ENCODE results near the gene FAM20C.

DNA sequence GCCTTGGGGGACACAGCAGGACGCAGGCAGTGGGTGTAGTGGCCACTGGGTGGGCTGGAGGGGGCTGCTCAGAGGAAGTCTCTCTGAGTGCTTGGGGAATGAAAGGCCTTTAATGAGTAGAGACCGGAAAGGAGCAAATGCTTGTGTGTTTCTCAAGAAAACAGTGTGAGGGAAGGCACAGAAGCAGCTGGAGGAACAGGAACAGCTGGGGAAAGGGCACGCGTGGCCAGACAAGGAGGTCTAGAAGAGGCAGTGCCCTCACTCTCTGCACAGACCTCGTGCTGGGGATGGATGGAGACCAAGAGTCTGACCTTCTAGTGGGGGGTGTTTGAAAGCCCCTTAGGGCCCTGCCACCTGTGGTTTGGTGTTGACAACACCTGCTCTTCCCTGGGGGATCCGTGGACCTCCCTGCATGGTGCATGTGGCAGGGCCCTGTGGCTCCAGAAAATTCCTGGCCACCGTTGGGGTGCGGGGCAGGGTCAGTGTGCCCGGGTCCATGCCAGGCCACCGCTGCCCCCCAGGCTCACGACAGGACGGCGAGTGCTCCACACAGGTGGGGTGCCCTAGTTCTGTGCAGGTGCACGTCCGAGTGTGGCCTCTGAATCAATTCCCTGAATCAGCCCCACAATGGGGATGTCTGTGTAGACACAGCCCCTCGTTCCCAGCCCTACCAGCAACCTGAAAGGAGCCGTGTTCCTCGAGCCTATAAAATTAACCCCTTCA lies 25.9 kb upstream of the FAM20C start:
- TF ChIP-seq, protein P1, sequence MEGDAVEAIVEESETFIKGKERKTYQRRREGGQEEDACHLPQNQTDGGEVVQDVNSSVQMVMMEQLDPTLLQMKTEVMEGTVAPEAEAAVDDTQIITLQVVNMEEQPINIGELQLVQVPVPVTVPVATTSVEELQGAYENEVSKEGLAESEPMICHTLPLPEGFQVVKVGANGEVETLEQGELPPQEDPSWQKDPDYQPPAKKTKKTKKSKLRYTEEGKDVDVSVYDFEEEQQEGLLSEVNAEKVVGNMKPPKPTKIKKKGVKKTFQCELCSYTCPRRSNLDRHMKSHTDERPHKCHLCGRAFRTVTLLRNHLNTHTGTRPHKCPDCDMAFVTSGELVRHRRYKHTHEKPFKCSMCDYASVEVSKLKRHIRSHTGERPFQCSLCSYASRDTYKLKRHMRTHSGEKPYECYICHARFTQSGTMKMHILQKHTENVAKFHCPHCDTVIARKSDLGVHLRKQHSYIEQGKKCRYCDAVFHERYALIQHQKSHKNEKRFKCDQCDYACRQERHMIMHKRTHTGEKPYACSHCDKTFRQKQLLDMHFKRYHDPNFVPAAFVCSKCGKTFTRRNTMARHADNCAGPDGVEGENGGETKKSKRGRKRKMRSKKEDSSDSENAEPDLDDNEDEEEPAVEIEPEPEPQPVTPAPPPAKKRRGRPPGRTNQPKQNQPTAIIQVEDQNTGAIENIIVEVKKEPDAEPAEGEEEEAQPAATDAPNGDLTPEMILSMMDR (IDR thresholded peaks at IDR 0.05), result no peak
- TF ChIP-seq POLR2A (IDR thresholded peaks at IDR 0.05), result no peak
